ENCODE results near the gene RHBDL3. TPM values are rescaled to one million over a fixed set of nuclear protein-coding genes. Genes with fewer than 3 reads are reported as not detected.

Gene RHBDL3
- total and polyA plus RNA-seq, 2 of the 8 experiments (the other 6 are each of a cell fraction or from before 2014, with no cell fraction given) = 9.6 to 12.2 TPM

DNA sequence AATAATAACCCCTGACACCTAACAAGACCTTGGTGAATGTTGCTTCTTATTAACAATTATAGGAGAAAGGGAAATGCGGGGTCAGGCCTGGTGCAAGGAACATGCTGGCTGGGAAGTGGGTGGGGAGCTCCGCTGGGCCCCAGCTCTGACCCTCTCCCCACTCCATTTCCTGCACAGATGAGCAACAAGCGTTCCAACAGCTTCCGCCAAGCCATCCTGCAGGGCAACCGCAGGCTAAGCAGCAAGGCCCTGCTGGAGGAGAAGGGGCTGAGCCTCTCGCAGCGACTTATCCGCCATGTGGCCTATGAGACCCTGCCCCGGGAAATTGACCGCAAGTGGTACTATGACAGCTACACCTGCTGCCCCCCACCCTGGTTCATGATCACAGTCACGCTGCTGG, 23.0 kb downstream of the RHBDL3 start:
- Histone ChIP-seq H4K20me1 (replicated peaks in 1 of 2; ENCODE audit: control insufficient read depth in 1 of 2, insufficient read depth in 2 of 2, low read length in 2 of 2) (no peaks in the 10 kb centered on the region), H3K4me1 (replicated peaks in 1 of 4; ENCODE audit: control insufficient read depth in 3 of 4, insufficient read depth in 4 of 4, low read length in 3 of 4) (peaks cover 13 to 28% (median 20%) of the 10 kb centered on the region in 4 experiments), H4K5ac (ENCODE audit: insufficient read length, low read depth, low read length) (peak overlapping the region; percentile 88), H3K18ac (ENCODE audit: extremely low read depth, low read length) (peak overlapping the region; percentile 88), H3K56ac (replicated peaks; ENCODE audit: insufficient read length, low read depth, low read length) (no peak overlapping the region), H3K4me2 (ENCODE audit: insufficient read depth in 1 of 2, low read depth in 2 of 2, low read length in 2 of 2) (peak overlapping the region; percentile 23 to 30; a peak in 2 of 4 replicates), H2BK5ac (ENCODE audit: low read depth, low read length) (peak overlapping the region; percentile 95), H3K36me3 (ENCODE audit: control insufficient read depth in 2 of 4, insufficient read depth in 4 of 4, low read length in 3 of 4) (no peaks in the 10 kb centered on the region), H2BK20ac (ENCODE audit: low read length) (peak overlapping the region; percentile 98), H4K91ac (replicated peaks; ENCODE audit: insufficient read length, low read length) (peak overlapping the region; percentile 91), H3K23ac (ENCODE audit: insufficient read length) (no peak overlapping the region), H2AK5ac (ENCODE audit: low read depth, low read length) (peak overlapping the region; percentile 87), H3K79me1 (ENCODE audit: low read depth, low read length) (no peaks in the 10 kb centered on the region), H2BK120ac (replicated peaks; ENCODE audit: low read depth, low read length) (peak overlapping the region; percentile 93), H4K8ac (ENCODE audit: extremely low read depth, insufficient read depth, low read length) (peak overlapping the region; percentile 35; the same call in 1 of the 2 replicates), H3K14ac (ENCODE audit: insufficient read length) (no peak overlapping the region), H2AFZ (ENCODE audit: low read length) (no peak overlapping the region), H3K4me3 (ENCODE audit: extremely low read depth in 1 of 4, insufficient read depth in 2 of 4, low read depth in 3 of 4, low read length in 4 of 4) (no peak overlapping the region), H3K23me2 (ENCODE audit: low read depth, low read length) (no peaks in the 10 kb centered on the region), H3K4ac (replicated peaks; ENCODE audit: insufficient read length, low read depth, low read length) (peak overlapping the region; percentile 97), H3K27me3 (replicated peaks in 1 of 4; ENCODE audit: control insufficient read depth in 3 of 4, extremely low read depth in 1 of 4, insufficient read depth in 3 of 4, low read length in 3 of 4) (no peaks in the 10 kb centered on the region; a peak in 1 of 7 replicates), H3K9ac (replicated peaks in 1 of 4; ENCODE audit: extremely low read depth in 1 of 4, low read depth in 3 of 4, low read length in 3 of 4) (no peak overlapping the region), H3K27ac (ENCODE audit: low read depth, low read length) (peak overlapping the region; percentile 17; the same call in 1 of the 2 replicates), H3K79me2 (ENCODE audit: control insufficient read depth in 1 of 2, insufficient read depth in 2 of 2, low read length in 2 of 2) (no peaks in the 10 kb centered on the region), H2BK15ac (ENCODE audit: low read length) (peak overlapping the region; percentile 83; the same call in 1 of the 2 replicates), H2BK12ac (ENCODE audit: low read depth, low read length) (peak overlapping the region; percentile 97), H3K9me3 (ENCODE audit: insufficient read depth in 2 of 2, low read depth in 1 of 2, low read length in 1 of 2) (no peaks in the 10 kb centered on the region)
- DNase-seq (ENCODE audit: low read depth in 1 of 2, low spot score in 2 of 2) (no peak), FAIRE-seq (no peak)
- WGBS, 2 experiments (ENCODE audit: extremely low coverage in 1 of 2, insufficient coverage in 1 of 2, insufficient read length in 1 of 2, insufficient replicate concordance in 2 of 2, low coverage in 1 of 2, low lambda C conversion rate in 2 of 2, missing lambda C conversion rate in 1 of 2) = 79% methylated on average over 9 of the region's 11 CpGs; no CpG with 5 or more reads in 1 of the 2 experiments
- CTCF ChIA-PET (ENCODE audit: partially characterized antibody) = interaction anchor here (1.4 to 3.9 kb wide), 7 partner anchors 11 to 35 kb away, joined by 3 to 32 read pairs (median 10); no protein-coding TSS in a partner anchor
- POLR2A ChIA-PET (ENCODE audit: partially characterized antibody) = interaction anchor here (1.1 to 2.3 kb wide), 2 partner anchors 8 to 30 kb away, joined by 3 to 14 read pairs; no protein-coding TSS in a partner anchor
- TF ChIP-seq CEBPB (IDR thresholded peaks at IDR 0.05; ENCODE audit: low read depth, low read length) (no peak), SUZ12 (IDR thresholded peaks at IDR 0.05; ENCODE audit: low read length) (no peak), CHD1 (IDR thresholded peaks at IDR 0.05; ENCODE audit: low read depth, low read length) (no peak), RAD21 (IDR thresholded peaks at IDR 0.05 in 1 of 2, conservative IDR thresholded peaks at IDR 0.05 in 1 of 2; ENCODE audit: low read depth in 2 of 2, low read length in 2 of 2) (0 out of 4 replicates have a peak, but pooled peaks of 1 of the 2 experiments have one; percentile 1)
